CD4-positive, CD25-positive, alpha-beta regulatory T cell (primary cell): Measurements from ENCODE around the gene ZNF41. TPM values are rescaled to one million over a fixed set of nuclear protein-coding genes. Genes with fewer than 3 reads are reported as not detected.

ENCODE experiments used
- ATAC-seq, 2 donors: fragments of 150-1000 bp; cut with Tn5 transposase; one replicate each; pipeline ENCODE4 v1.10.0; 2021; ENCODE audit warnings: low read depth in 2 of 2, moderate number of reproducible peaks in 2 of 2, moderate library complexity in 1 of 2
- DNase-seq, 3 donors: peaks; one replicate each; pipeline versions ENCODE4 v3.0.0 to v3.0.0-alpha.2; 2012 to 2022; ENCODE audit warnings: mixed read lengths in 1 of 3
- H3K27ac ChIP-seq: one replicate; pipeline ENCODE4 v1.7.0; 2013; ENCODE audit warnings: mild to moderate bottlenecking, low read length; ENCODE audit not compliant: insufficient read depth, poor library complexity, severe bottlenecking
- H3K27me3 ChIP-seq: one replicate; pipeline ENCODE4 v1.7.0; 2013; ENCODE audit warnings: low read length; ENCODE audit not compliant: control insufficient read depth, insufficient read depth
- H3K36me3 ChIP-seq: one replicate; pipeline ENCODE4 v1.7.0; 2013; ENCODE audit warnings: mild to moderate bottlenecking, low read length, moderate library complexity; ENCODE audit not compliant: control insufficient read depth, insufficient read depth
- H3K4me1 ChIP-seq: 2 replicates; pipeline ENCODE4 v1.7.0; 2013; ENCODE audit warnings: mild to moderate bottlenecking, low read length; ENCODE audit not compliant: insufficient read depth, control insufficient read depth, poor library complexity, severe bottlenecking
- H3K4me3 ChIP-seq: one replicate; pipeline ENCODE4 v1.7.0; 2013; ENCODE audit warnings: low read depth, mild to moderate bottlenecking, low read length, moderate library complexity
- H3K9me3 ChIP-seq, 2 experiments: 1 replicate in 1 of 2; 2 replicates in 1 of 2; pipeline ENCODE4 v1.7.0; 2013; ENCODE audit warnings: low read length in 2 of 2, mild to moderate bottlenecking in 1 of 2, moderate library complexity in 1 of 2; ENCODE audit not compliant: control insufficient read depth in 2 of 2
- H3K27ac Mint-ChIP-seq, 3 donors: one replicate each; pipeline ENCODE4 v1.8.0; 2020 to 2022; ENCODE audit warnings: mild to moderate bottlenecking in 3 of 3, mixed read lengths in 3 of 3, moderate library complexity in 2 of 3
- H3K27me3 Mint-ChIP-seq: one replicate; pipeline ENCODE4 v1.8.0; 2022; ENCODE audit warnings: mild to moderate bottlenecking, mixed read lengths
- H3K36me3 Mint-ChIP-seq: one replicate; pipeline ENCODE4 v1.8.0; 2020; ENCODE audit warnings: mixed read lengths
- H3K4me1 Mint-ChIP-seq, 4 donors: one replicate each; pipeline ENCODE4 v1.8.0; 2020 to 2022; ENCODE audit warnings: mixed read lengths in 4 of 4, mild to moderate bottlenecking in 1 of 4
- H3K4me3 Mint-ChIP-seq, 4 donors: one replicate each; pipeline ENCODE4 v1.8.0; 2020 to 2022; ENCODE audit warnings: mild to moderate bottlenecking in 4 of 4, mixed read lengths in 4 of 4, moderate library complexity in 3 of 4
- H3K9me3 Mint-ChIP-seq, 7 donors: one replicate each; pipeline ENCODE4 v1.8.0; 2020 to 2022; ENCODE audit warnings: mixed read lengths in 7 of 7, mild to moderate bottlenecking in 3 of 7, moderate library complexity in 2 of 7
- polyA plus RNA-seq, 4 donors: library from polyadenylated mRNA; unstranded; fragments of 300-500 nt; fragmentation: Illumina TruSeq; gene quantifications; one replicate each; pipeline ENCODE4 v1.2.3, GENCODE V29; 2021
- total RNA-seq: library from RNA; stranded (reverse); gene quantifications from one replicate; pipeline ENCODE4 v1.2.3, GENCODE V29; 2022

ZNF41 gene
- total RNA-seq (9.3 TPM), polyA plus RNA-seq (1 to 10 TPM; 4.9 to 6.7 (median 6.3) TPM)

GRCh38 chrX:47482512-47483305 lies at the start of gene ZNF41:
TSS of gene ZNF41 (minus strand) at chrX:47483222. CDS start at chrX:47467481, 15,741 bp downstream.
- H3K4me1 ChIP-seq: peaks cover 14% of the 10 kb centered on the region
- H3K9me3 Mint-ChIP-seq: no peaks in the 10 kb centered on the region
- no peaks in the 10 kb centered on the region for H3K27me3 Mint-ChIP-seq
- peaks cover 10 to 41% (median 21%) of the 10 kb centered on the region in 4 donors for H3K4me1 Mint-ChIP-seq
- H3K36me3 Mint-ChIP-seq: no peaks in the 10 kb centered on the region
- no peaks in the 10 kb centered on the region for H3K9me3 ChIP-seq
- H3K36me3 ChIP-seq: no peaks in the 10 kb centered on the region
- peak within 1 kb of the TSS; percentile 82 to 99 (median 93) for H3K4me3 Mint-ChIP-seq
- ATAC-seq (peak; percentile 87 to 93), DNase-seq (peak; percentile 72 to 91 (median 80))
- H3K27me3 ChIP-seq: no peaks in the 10 kb centered on the region
- H3K27ac ChIP-seq: peak within 1 kb of the TSS; percentile 87
- H3K4me3 ChIP-seq: peak within 1 kb of the TSS; percentile 86
- peak within 1 kb of the TSS; percentile 93 to 97 (median 93) for H3K27ac Mint-ChIP-seq

GRCh38 chrX:47530049-47530448 lies 47.0 kb upstream of the ZNF41 start:
- Histone ChIP-seq H3K4me1 (no peaks in the 10 kb centered on the region), H3K4me3 (no peak overlapping the region), H3K27ac (no peak overlapping the region), H3K9me3 (no peaks in the 10 kb centered on the region), H3K36me3 (no peaks in the 10 kb centered on the region), H3K27me3 (no peaks in the 10 kb centered on the region)
- DNase-seq (no peak), ATAC-seq (no peak)
- H3K4me3 Mint-ChIP-seq: no peak overlapping the region
- peaks cover under 1% of the 10 kb centered on the region for H3K27me3 Mint-ChIP-seq
- H3K9me3 Mint-ChIP-seq: peaks cover 0 to 3% (median 0%) of the 10 kb centered on the region in 7 donors
- no peaks in the 10 kb centered on the region for H3K4me1 Mint-ChIP-seq
- no peaks in the 10 kb centered on the region for H3K36me3 Mint-ChIP-seq
- no peak overlapping the region for H3K27ac Mint-ChIP-seq

GRCh38 chrX:47529548-47529947 lies 46.5 kb upstream of the ZNF41 start:
- H3K27ac Mint-ChIP-seq: no peak overlapping the region
- DNase-seq: no peak
- H3K36me3 Mint-ChIP-seq: no peaks in the 10 kb centered on the region
- Histone ChIP-seq H3K27ac (no peak overlapping the region), H3K27me3 (no peaks in the 10 kb centered on the region), H3K36me3 (no peaks in the 10 kb centered on the region), H3K4me1 (no peaks in the 10 kb centered on the region), H3K9me3 (no peaks in the 10 kb centered on the region), H3K4me3 (no peak overlapping the region)
- ATAC-seq: no peak
- H3K4me3 Mint-ChIP-seq: no peak overlapping the region
- H3K4me1 Mint-ChIP-seq: no peaks in the 10 kb centered on the region
- no peaks in the 10 kb centered on the region for H3K27me3 Mint-ChIP-seq
- peaks cover 0 to 3% (median 0%) of the 10 kb centered on the region in 7 donors for H3K9me3 Mint-ChIP-seq

GRCh38 chrX:47523713-47524166 lies 40.7 kb upstream of the ZNF41 start:
- H3K4me3 Mint-ChIP-seq: peak overlapping the region; percentile 25 to 65 (median 56)
- DNase-seq (no peak), ATAC-seq (no peak)
- H3K27me3 Mint-ChIP-seq: no peaks in the 10 kb centered on the region
- H3K9me3 ChIP-seq: peaks cover 0 to 3% of the 10 kb centered on the region in 2 experiments
- H3K27ac ChIP-seq: no peak overlapping the region
- H3K27ac Mint-ChIP-seq: peak overlapping the region in 1 of 3 donors; percentile 20
- H3K4me1 ChIP-seq: peaks cover 4% of the 10 kb centered on the region
- peaks cover 0 to 3% (median 0%) of the 10 kb centered on the region in 7 donors for H3K9me3 Mint-ChIP-seq
- H3K27me3 ChIP-seq: no peaks in the 10 kb centered on the region
- H3K36me3 ChIP-seq: no peaks in the 10 kb centered on the region
- peaks cover 0 to 2% (median 1%) of the 10 kb centered on the region in 4 donors for H3K4me1 Mint-ChIP-seq
- H3K4me3 ChIP-seq: no peak overlapping the region
- H3K36me3 Mint-ChIP-seq: no peaks in the 10 kb centered on the region

GRCh38 chrX:47523297-47523696 lies 40.3 kb upstream of the ZNF41 start:
- H3K4me3 ChIP-seq: peak overlapping the region; percentile 37

GRCh38 chrX:47518144-47518543 lies 35.1 kb upstream of the ZNF41 start:
- ATAC-seq (no peak), DNase-seq (no peak)
- no peak overlapping the region for H3K4me3 ChIP-seq
- H3K9me3 ChIP-seq: peaks cover 0 to 3% of the 10 kb centered on the region in 2 experiments
- no peaks in the 10 kb centered on the region for H3K4me1 ChIP-seq
- H3K27me3 ChIP-seq: peaks cover 4% of the 10 kb centered on the region
- Mint-ChIP-seq H3K9me3 (peaks cover 0 to 2% (median 0%) of the 10 kb centered on the region in 7 donors), H3K27me3 (peaks cover 10% of the 10 kb centered on the region), H3K36me3 (no peaks in the 10 kb centered on the region), H3K27ac (no peak overlapping the region), H3K4me3 (no peak overlapping the region), H3K4me1 (peaks cover 0 to 10% (median 3%) of the 10 kb centered on the region in 4 donors)
- no peak overlapping the region for H3K27ac ChIP-seq
- no peaks in the 10 kb centered on the region for H3K36me3 ChIP-seq

More at GRCh38 chrX:47523297-47523696, 40.3 kb upstream of the ZNF41 start:
- peak; percentile 96 for ATAC-seq
- Mint-ChIP-seq H3K27ac (no peak overlapping the region), H3K9me3 (peaks cover 0 to 3% (median 0%) of the 10 kb centered on the region in 7 donors), H3K4me1 (peaks cover 0 to 4% (median 1%) of the 10 kb centered on the region in 4 donors), H3K27me3 (no peaks in the 10 kb centered on the region), H3K36me3 (no peaks in the 10 kb centered on the region), H3K4me3 (peak overlapping the region; percentile 25 to 78 (median 53))
- H3K9me3 ChIP-seq: peaks cover 0 to 3% of the 10 kb centered on the region in 2 experiments
- no peaks in the 10 kb centered on the region for H3K27me3 ChIP-seq
- H3K27ac ChIP-seq: no peak overlapping the region
- no peaks in the 10 kb centered on the region for H3K36me3 ChIP-seq
- peaks cover 4% of the 10 kb centered on the region for H3K4me1 ChIP-seq
- peak; percentile 68 to 69 (median 69) for DNase-seq

GRCh38 chrX:47515941-47516665 lies 33.1 kb upstream of the ZNF41 start:
- Histone ChIP-seq H3K9me3 (no peaks in the 10 kb centered on the region), H3K4me3 (no peak overlapping the region), H3K27ac (no peak overlapping the region), H3K27me3 (peaks cover 4% of the 10 kb centered on the region), H3K4me1 (no peaks in the 10 kb centered on the region), H3K36me3 (no peaks in the 10 kb centered on the region)
- Mint-ChIP-seq H3K36me3 (no peaks in the 10 kb centered on the region), H3K4me1 (peaks cover 0 to 15% (median 3%) of the 10 kb centered on the region in 4 donors), H3K4me3 (no peak overlapping the region), H3K27ac (no peak overlapping the region), H3K9me3 (peaks cover 0 to 2% (median 0%) of the 10 kb centered on the region in 7 donors), H3K27me3 (peaks cover 10% of the 10 kb centered on the region)
- DNase-seq (no peak), ATAC-seq (no peak)
